GM08714 (cell line): ENCODE measurements around the gene ZNF414.
"Not testable (repeated sequence)": the region's sequence is repeated elsewhere in the genome, so short reads cannot be mapped to it uniquely, and the experiment has no call there.

Experiments
- H3K4me3 ChIP-seq: fragments of 200-500 bp; sonication (Bioruptor generic); 2 replicates; pipeline ENCODE4 v1.5.1; 2014; ENCODE audit warnings: mild to moderate bottlenecking, low read length, inconsistent platforms
- ZNF274 ChIP-seq: IDR thresholded peaks from 2 replicates; pipeline ENCODE4 v1.6.1; 2012; ENCODE audit warnings: mild to moderate bottlenecking, low read depth, low read length

The ZNF414 gene

GRCh38 chr19:8513687-8514504 lies at the start of gene ZNF414:
ZNF414 (minus strand) TSS chr19:8514167; CDS start chr19:8514046, 121 bp downstream.
- no peak for TF ChIP-seq ZNF274
- peak within 1 kb of the TSS; percentile 56; the same call in 1 of the 2 replicates for H3K4me3 ChIP-seq

GRCh38 chr19:8561075-8561764 lies 47.3 kb upstream of the ZNF414 start:
- no peak for TF ChIP-seq ZNF274
- H3K4me3 ChIP-seq = no peak overlapping the region

- TF ChIP-seq ZNF274 = no peak
- H3K4me3 ChIP-seq = no peak overlapping the region
These were observed 44.4 kb upstream of the ZNF414 start for GRCh38 chr19:8558325-8558724.

GRCh38 chr19:8557642-8558238 lies 43.8 kb upstream of the ZNF414 start:
- no peak for TF ChIP-seq ZNF274
- H3K4me3 ChIP-seq = no peak overlapping the region

- not testable (repeated sequence) for H3K4me3 ChIP-seq
These were observed 39.8 kb upstream of the ZNF414 start for GRCh38 chr19:8553729-8554128.

- H3K4me3 ChIP-seq = no peak overlapping the region
- TF ChIP-seq ZNF274 = no peak
These were observed 38.8 kb upstream of the ZNF414 start for GRCh38 chr19:8552810-8553209.

- no peak for TF ChIP-seq ZNF274
- no peak overlapping the region for H3K4me3 ChIP-seq
These were observed 36.1 kb upstream of the ZNF414 start for GRCh38 chr19:8550070-8550469.

GRCh38 chr19:8545743-8546142 lies 31.8 kb upstream of the ZNF414 start:
- no peak for TF ChIP-seq ZNF274

GRCh38 chr19:8544168-8544567 lies 30.2 kb upstream of the ZNF414 start:
- H3K4me3 ChIP-seq = no peak overlapping the region
- no peak for TF ChIP-seq ZNF274

More at GRCh38 chr19:8545743-8546142, 31.8 kb upstream of the ZNF414 start:
- H3K4me3 ChIP-seq = no peak overlapping the region

GRCh38 chr19:8539621-8540149 lies 25.7 kb upstream of the ZNF414 start:
- TF ChIP-seq ZNF274 = no peak
- H3K4me3 ChIP-seq = no peak overlapping the region

GRCh38 chr19:8537099-8537498 lies 23.1 kb upstream of the ZNF414 start:
- no peak for TF ChIP-seq ZNF274
- H3K4me3 ChIP-seq = no peak overlapping the region

- TF ChIP-seq ZNF274 = no peak
- H3K4me3 ChIP-seq = no peak overlapping the region
These were observed 22.3 kb upstream of the ZNF414 start for GRCh38 chr19:8536282-8536681.

GRCh38 chr19:8532225-8532624 lies 18.3 kb upstream of the ZNF414 start:
- TF ChIP-seq ZNF274 = no peak
- no peak overlapping the region for H3K4me3 ChIP-seq

GRCh38 chr19:8531470-8531869 lies 17.5 kb upstream of the ZNF414 start:
- no peak for TF ChIP-seq ZNF274
- no peak overlapping the region for H3K4me3 ChIP-seq
